ENCODE data around the gene ARG1. TPM values are rescaled to one million over a fixed set of nuclear protein-coding genes. Genes with fewer than 3 reads are reported as not detected.

The ARG1 gene
- total and polyA plus RNA-seq, 2 of the 8 experiments (the other 6 are each of a cell fraction or from before 2014, with no cell fraction given), result not detected

GRCh38 chr6:131524695-131525336 lies 48.2 kb upstream of the ARG1 start:
- H3K27me3 ChIP-seq (replicated peaks in 1 of 4; ENCODE audit: control insufficient read depth in 3 of 4, extremely low read depth in 1 of 4, insufficient read depth in 3 of 4, low read length in 3 of 4), result no peaks in the 10 kb centered on the region
- no peaks in the 10 kb centered on the region for H3K79me2 ChIP-seq (ENCODE audit: control insufficient read depth in 1 of 2, insufficient read depth in 2 of 2, low read length in 2 of 2)
- ChIA-PET CTCF (ENCODE audit: partially characterized antibody) (interaction anchor here (0.8 to 3.1 kb wide), 4 partner anchors 8 to 343 kb away, joined by 3 to 11 read pairs (median 4); no protein-coding TSS in a partner anchor), POLR2A (ENCODE audit: partially characterized antibody) (no interaction called here)
- H3K14ac ChIP-seq (ENCODE audit: insufficient read length), result no peak overlapping the region
- H3K9me3 ChIP-seq (ENCODE audit: insufficient read depth in 2 of 2, low read depth in 1 of 2, low read length in 1 of 2), result 0 out of 4 replicates have a peak, but pooled peaks cover 2 to 5% of the 10 kb centered on the region in 2 experiments
- FAIRE-seq, result no peak
- no peak overlapping the region for H3K23ac ChIP-seq (ENCODE audit: insufficient read length)
- no peaks in the 10 kb centered on the region for H4K20me1 ChIP-seq (replicated peaks in 1 of 2; ENCODE audit: control insufficient read depth in 1 of 2, insufficient read depth in 2 of 2, low read length in 2 of 2)
- no peak overlapping the region for H3K27ac ChIP-seq (ENCODE audit: low read depth, low read length)
- H2BK12ac ChIP-seq (ENCODE audit: low read depth, low read length), result no peak overlapping the region
- DNase-seq (ENCODE audit: low read depth in 1 of 2, low spot score in 2 of 2), result no peak
- H3K4me1 ChIP-seq (replicated peaks in 1 of 4; ENCODE audit: control insufficient read depth in 3 of 4, insufficient read depth in 4 of 4, low read length in 3 of 4), result no peaks in the 10 kb centered on the region
- 93% methylated on average over 25 of the region's 25 CpGs; no CpG with 5 or more reads in 1 of the 2 experiments for WGBS, 2 experiments (ENCODE audit: extremely low coverage in 1 of 2, insufficient coverage in 1 of 2, insufficient read length in 1 of 2, insufficient replicate concordance in 2 of 2, low coverage in 1 of 2, low lambda C conversion rate in 2 of 2, missing lambda C conversion rate in 1 of 2)
- H3K36me3 ChIP-seq (ENCODE audit: control insufficient read depth in 2 of 4, insufficient read depth in 4 of 4, low read length in 3 of 4), result no peaks in the 10 kb centered on the region
- H3K79me1 ChIP-seq (ENCODE audit: low read depth, low read length), result no peaks in the 10 kb centered on the region
- H2AK5ac ChIP-seq (ENCODE audit: low read depth, low read length), result no peak overlapping the region
- no peak overlapping the region for H3K4ac ChIP-seq (replicated peaks; ENCODE audit: insufficient read length, low read depth, low read length)
- TF ChIP-seq CTBP2 (IDR thresholded peaks at IDR 0.05; ENCODE audit: borderline replicate concordance, insufficient read depth, insufficient read length, low read length), result no peak
- TF ChIP-seq CEBPB (IDR thresholded peaks at IDR 0.05; ENCODE audit: low read depth, low read length), result no peak
- no peak for TF ChIP-seq SIRT6 (IDR thresholded peaks at IDR 0.05; ENCODE audit: low read length)
- TF ChIP-seq CTCF (IDR thresholded peaks at IDR 0.05; ENCODE audit: control extremely low read depth in 1 of 3, insufficient read depth in 1 of 3, low read depth in 1 of 3, low read length in 3 of 3), result no peak
- no peak for TF ChIP-seq CBX8 (IDR thresholded peaks at IDR 0.05; ENCODE audit: borderline replicate concordance, low read depth, low read length)
- TF ChIP-seq SIN3A (conservative IDR thresholded peaks at IDR 0.05 in 1 of 2, IDR thresholded peaks at IDR 0.05 in 1 of 2; ENCODE audit: low read depth in 1 of 2, low read length in 2 of 2), result no peak
- TF ChIP-seq SUZ12 (IDR thresholded peaks at IDR 0.05; ENCODE audit: low read length), result no peak
- TF ChIP-seq ZNF274 (IDR thresholded peaks at IDR 0.05; ENCODE audit: borderline replicate concordance, extremely low read depth, low read length), result no peak
- TF ChIP-seq HDAC2 (IDR thresholded peaks at IDR 0.05; ENCODE audit: borderline replicate concordance in 1 of 2, low read depth in 2 of 2, low read length in 2 of 2), result no peak
- TF ChIP-seq KDM4A (IDR thresholded peaks at IDR 0.05; ENCODE audit: low read depth, low read length, severe bottlenecking), result no peak
- H4K5ac ChIP-seq (ENCODE audit: insufficient read length, low read depth, low read length), result no peak overlapping the region
- no peak overlapping the region for H2BK15ac ChIP-seq (ENCODE audit: low read length)
- no peaks in the 10 kb centered on the region for H3K23me2 ChIP-seq (ENCODE audit: low read depth, low read length)
- H3K9ac ChIP-seq (replicated peaks in 1 of 4; ENCODE audit: extremely low read depth in 1 of 4, low read depth in 3 of 4, low read length in 3 of 4), result no peak overlapping the region
- H4K91ac ChIP-seq (replicated peaks; ENCODE audit: insufficient read length, low read length), result no peak overlapping the region
- H3K4me3 ChIP-seq (ENCODE audit: extremely low read depth in 1 of 4, insufficient read depth in 2 of 4, low read depth in 3 of 4, low read length in 4 of 4), result no peak overlapping the region
- no peak overlapping the region for H2BK20ac ChIP-seq (ENCODE audit: low read length)
- H3K4me2 ChIP-seq (ENCODE audit: insufficient read depth in 1 of 2, low read depth in 2 of 2, low read length in 2 of 2), result no peak overlapping the region
- H3K56ac ChIP-seq (replicated peaks; ENCODE audit: insufficient read length, low read depth, low read length), result no peak overlapping the region
- H2BK120ac ChIP-seq (replicated peaks; ENCODE audit: low read depth, low read length), result no peak overlapping the region
- H2BK5ac ChIP-seq (ENCODE audit: low read depth, low read length), result no peak overlapping the region
- no peak overlapping the region for H4K8ac ChIP-seq (ENCODE audit: extremely low read depth, insufficient read depth, low read length)
- H2AFZ ChIP-seq (ENCODE audit: low read length), result peak overlapping the region; percentile 62; the same call in 1 of the 2 replicates
- H3K18ac ChIP-seq (ENCODE audit: extremely low read depth, low read length), result no peak overlapping the region

All from H1 (cell line).